Thoracic aorta (tissue), 2 donors: Measurements from ENCODE around the gene SDK1. TPM values are rescaled to one million over a fixed set of nuclear protein-coding genes. Genes with fewer than 3 reads are reported as not detected.

ENCODE experiments used
- ATAC-seq: fragments of 150-250 bp; one replicate; pipeline ENCODE4 v1.8.0; 2017; ENCODE audit warnings: low read depth; ENCODE audit not compliant: insufficient number of reproducible peaks, low FRiP score
- DNase-seq: peaks from one replicate; pipeline ENCODE4 v3.0.0-alpha.2; 2020; ENCODE audit warnings: low spot score
- H3K27ac ChIP-seq, 2 donors: fragments of 200-600 bp; sonication (generic); 1 replicate in 1 of 2; 2 replicates in 1 of 2; pipeline ENCODE4 v1.5.1; 2016; ENCODE audit warnings: mild to moderate bottlenecking in 2 of 2, moderate library complexity in 2 of 2
- H3K27me3 ChIP-seq: fragments of 200-600 bp; sonication (generic); replicated peaks from 2 replicates; pipeline ENCODE4 v1.6.0; 2016; ENCODE audit warnings: mild to moderate bottlenecking; ENCODE audit not compliant: insufficient read depth
- H3K36me3 ChIP-seq: fragments of 200-600 bp; sonication (generic); one replicate; pipeline ENCODE4 v1.5.1; 2016
- H3K4me1 ChIP-seq, 2 donors: fragments of 200-600 bp; sonication (generic); 1 replicate in 1 of 2; 2 replicates in 1 of 2; pipeline versions ENCODE4 v1.5.1 to v1.6.0; 2016; ENCODE audit warnings: low read depth in 2 of 2, mild to moderate bottlenecking in 1 of 2; ENCODE audit not compliant: control insufficient read depth in 1 of 2
- H3K4me3 ChIP-seq: fragments of 200-600 bp; sonication (generic); 2 replicates; pipeline ENCODE4 v1.5.1; 2016; ENCODE audit warnings: mild to moderate bottlenecking
- H3K9me3 ChIP-seq: fragments of 200-600 bp; sonication (generic); 2 replicates; pipeline ENCODE4 v1.5.1; 2016
- CTCF ChIP-seq: fragments of 200-600 bp; sonication (generic); IDR thresholded peaks from one replicate; pipeline ENCODE4 v1.5.1; 2019; ENCODE audit warnings: antibody characterized with exemption
- total RNA-seq, 2 donors: library from RNA; depleted of rRNA; stranded (reverse); fragments of >200 nt; gene quantifications; one replicate each; pipeline versions ENCODE4 v1.1.0 to v1.2.3, GENCODE V29; 2016

Gene SDK1
- total RNA-seq, 2 donors from 2014 or later = 27.5 to 29.2 TPM

GRCh38 chr7:4123346-4123745 is 822.3 kb downstream of the SDK1 start:
- Histone ChIP-seq H3K4me3 (no peak overlapping the region), H3K27me3 (no peaks in the 10 kb centered on the region), H3K4me1 (no peaks in the 10 kb centered on the region), H3K27ac (no peak overlapping the region), H3K36me3 (peaks cover 2% of the 10 kb centered on the region), H3K9me3 (peaks cover 13% of the 10 kb centered on the region)
- TF ChIP-seq CTCF = no peak
- ATAC-seq = no peak
- DNase-seq = no peak

- ATAC-seq = no peak
- TF ChIP-seq CTCF = no peak
- no peaks in the 10 kb centered on the region for H3K27me3 ChIP-seq
- DNase-seq = no peak
- no peak overlapping the region for H3K4me3 ChIP-seq
- H3K4me1 ChIP-seq = no peaks in the 10 kb centered on the region
- H3K27ac ChIP-seq = no peak overlapping the region
- peaks cover 2% of the 10 kb centered on the region for H3K36me3 ChIP-seq
- H3K9me3 ChIP-seq = peaks cover 13% of the 10 kb centered on the region
Measured at GRCh38 chr7:4123823-4124222, 822.8 kb downstream of the SDK1 start.

- H3K27ac ChIP-seq = no peak overlapping the region
Measured at GRCh38 chr7:4124556-4125477, 823.8 kb downstream of the SDK1 start.

GRCh38 chr7:4127909-4128560 is 827.0 kb downstream of the SDK1 start:
- ATAC-seq (no peak), DNase-seq (no peak)

More at GRCh38 chr7:4124556-4125477, 823.8 kb downstream of the SDK1 start:
- Histone ChIP-seq H3K36me3 (peaks cover 2% of the 10 kb centered on the region), H3K27me3 (no peaks in the 10 kb centered on the region), H3K4me1 (no peaks in the 10 kb centered on the region), H3K4me3 (no peak overlapping the region), H3K9me3 (peaks cover 9% of the 10 kb centered on the region)
- ATAC-seq (no peak), DNase-seq (no peak)
- no peak for TF ChIP-seq CTCF

More at GRCh38 chr7:4127909-4128560, 827.0 kb downstream of the SDK1 start:
- H3K4me3 ChIP-seq = no peak overlapping the region
- H3K9me3 ChIP-seq = no peaks in the 10 kb centered on the region
- peaks cover 16% of the 10 kb centered on the region for H3K36me3 ChIP-seq
- no peaks in the 10 kb centered on the region for H3K4me1 ChIP-seq
- H3K27me3 ChIP-seq = no peaks in the 10 kb centered on the region
- no peak for TF ChIP-seq CTCF
- H3K27ac ChIP-seq = no peak overlapping the region
